ENCODE results near the gene TTC21A.

- TF ChIP-seq EZH2 (IDR thresholded peaks at IDR 0.05; ENCODE audit: low read length, missing control alignments) (no peak), CTCF (conservative IDR thresholded peaks at IDR 0.05 in 1 of 2, IDR thresholded peaks at IDR 0.05 in 1 of 2; ENCODE audit: low read depth in 1 of 2, low read length in 2 of 2) (no peak)
Measured at GRCh38 chr3:39063143-39063542, 44.3 kb upstream of the TTC21A start.

Measured in fibroblast of lung (primary cell).